Adrenal gland (tissue), 12 donors: ENCODE measurements around the gene STAT6. TPM values are rescaled to one million over a fixed set of nuclear protein-coding genes. Genes with fewer than 3 reads are reported as not detected.
A peak's percentile ranks its signal among the peaks of the same experiment; 100 is the strongest.

ENCODE experiments used
- DNase-seq, 7 donors: peaks; one replicate each; pipeline ENCODE4 v3.0.0-alpha.2; 2019 to 2020
- H3K27ac ChIP-seq, 5 donors: fragments of 200-600 bp; sonication (generic) in 4 of 5; 1 replicate in 3 of 5; 2 replicates in 2 of 5; pipeline versions ENCODE4 v1.5.1 to v1.8.0; 2016 to 2020; ENCODE audit warnings: mild to moderate bottlenecking in 1 of 5
- H3K27me3 ChIP-seq: fragments of 200-600 bp; 2 replicates; pipeline ENCODE4 v1.8.0; 2021
- H3K36me3 ChIP-seq, 2 donors: fragments of 200-600 bp; replicated peaks in 1 of 2; 1 replicate in 1 of 2; 2 replicates in 1 of 2; pipeline versions ENCODE4 v1.5.1 to v1.8.0; 2018 to 2022
- H3K4me1 ChIP-seq, 2 donors: fragments of 200-600 bp; replicated peaks in 1 of 2; 1 replicate in 1 of 2; 2 replicates in 1 of 2; pipeline versions ENCODE4 v1.5.1 to v1.8.0; 2018 to 2021
- H3K4me3 ChIP-seq, 4 donors: fragments of 200-600 bp; sonication (generic) in 3 of 4; one replicate each; pipeline ENCODE4 v1.5.1; 2016 to 2018
- H3K9me3 ChIP-seq, 3 donors: fragments of 200-600 bp; sonication (generic) in 1 of 3; replicated peaks in 1 of 3; 1 replicate in 2 of 3; 2 replicates in 1 of 3; pipeline versions ENCODE4 v1.5.1 to v1.8.0; 2016 to 2021
- POLR2A ChIP-seq, 2 donors: fragments of 450-650 bp; IDR thresholded peaks; one replicate each; pipeline ENCODE4 v1.6.1; 2017; ENCODE audit warnings: antibody characterized with exemption in 2 of 2, mild to moderate bottlenecking in 2 of 2, moderate library complexity in 1 of 2
- WGBS, 4 donors: extraction: QIAGEN DNeasy Blood & Tissue Kit in 2 of 4; methylation state at CpG; one replicate each; pipeline versions ENCODE4 v1.1.5 to v1.1.7; 2013 to 2017; 5-methylcytosine and 5-hydroxymethylcytosine counted together
- intact Hi-C, 2 donors: fragments of 100-400 bp; cut with DNase I; formaldehyde crosslinking; loops; one replicate each; pipeline versions ENCODE4 v1.14.1 to v1.15.0; 2022 to 2023
- polyA plus RNA-seq, 3 donors: library from polyadenylated mRNA; stranded (reverse); fragments of 200-250 nt in 2 of 3; fragments of 350-450 nt in 1 of 3; fragmentation: Illumina TruSeq in 1 of 3; extraction: RNeasy Lipid Tissue Mini Kit (QIAGEN cat#74804) in 1 of 3; gene quantifications; one replicate each; pipeline ENCODE4 v1.2.3, GENCODE V29; 2013 to 2014
- total RNA-seq, 9 donors: library from RNA; depleted of rRNA in 4 of 9; stranded (reverse); fragments of >200 nt in 4 of 9; fragments of 120-200 nt in 1 of 9; fragmentation: NEBNext Ultra II Directional in 1 of 9; extraction: Animal tissue kit (Norgen Biotek cat#: 25700) in 1 of 9; gene quantifications; one replicate each; pipeline versions ENCODE4 v1.1.0 to v1.2.4, GENCODE V29; 2013 to 2023
- TF ChIP-seq, protein P1 (sequence below), 6 experiments: fragments of 450-650 bp in 4 of 6; fragments of 200-600 bp in 2 of 6; sonication (generic) in 1 of 6; IDR thresholded peaks; 1 replicate in 5 of 6; 2 replicates in 1 of 6; pipeline versions ENCODE4 v1.5.1 to v1.8.0; 2016 to 2021; ENCODE audit warnings: antibody characterized with exemption in 6 of 6, mild to moderate bottlenecking in 2 of 6, moderate library complexity in 1 of 6
- donor health status: healthy with polysubstance abuse.
- donor health status: Bipolar disorder and iron deficiency.
- donor health status: DM: yes; HTN: yes; CAD: no.
- donor health status: DM: no; HTN: no; CAD: no.
- donor health status: DM: no; HTN: no; CAD: no.
- donor health status: DM: yes; HTN: yes; CAD: no.

Gene STAT6
- total and polyA plus RNA-seq, 12 donors = 71.9 to 321 (median 155) TPM

DNA sequence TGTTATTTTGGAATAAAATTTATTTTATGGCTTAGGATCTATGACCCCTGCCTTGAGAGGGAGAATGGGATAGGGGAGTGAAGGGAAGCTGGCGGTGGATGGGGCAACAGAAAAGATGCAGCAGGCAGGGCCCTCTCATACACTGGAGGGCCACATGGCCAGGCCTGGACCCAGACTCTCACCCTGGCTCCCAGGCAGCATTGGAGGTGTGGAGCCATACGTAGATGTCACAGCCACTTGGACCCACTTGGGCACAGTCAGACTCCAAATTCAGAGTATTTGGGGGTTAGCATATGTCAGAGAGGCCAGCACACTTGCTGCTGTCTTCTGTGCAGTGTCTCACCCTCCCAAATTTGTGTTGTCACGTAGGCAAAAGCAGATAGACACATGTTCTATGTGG lies 15.7 kb downstream of the STAT6 start:
- Histone ChIP-seq H3K4me3 (no peak overlapping the region), H3K27me3 (no peaks in the 10 kb centered on the region), H3K27ac (peak overlapping the region in 1 of 5 donors; percentile 50), H3K9me3 (no peaks in the 10 kb centered on the region), H3K4me1 (peaks cover 8 to 37% of the 10 kb centered on the region in 2 donors), H3K36me3 (peaks cover 0 to 86% of the 10 kb centered on the region in 2 donors)
- intact Hi-C loops = no loop called here
- peak in 2 of 7 donors; percentile 9 to 23 for DNase-seq
- 83 to 100% (median 92%) methylated on average over 3 of the region's 3 CpGs for WGBS, 4 donors
- TF ChIP-seq, protein P1, sequence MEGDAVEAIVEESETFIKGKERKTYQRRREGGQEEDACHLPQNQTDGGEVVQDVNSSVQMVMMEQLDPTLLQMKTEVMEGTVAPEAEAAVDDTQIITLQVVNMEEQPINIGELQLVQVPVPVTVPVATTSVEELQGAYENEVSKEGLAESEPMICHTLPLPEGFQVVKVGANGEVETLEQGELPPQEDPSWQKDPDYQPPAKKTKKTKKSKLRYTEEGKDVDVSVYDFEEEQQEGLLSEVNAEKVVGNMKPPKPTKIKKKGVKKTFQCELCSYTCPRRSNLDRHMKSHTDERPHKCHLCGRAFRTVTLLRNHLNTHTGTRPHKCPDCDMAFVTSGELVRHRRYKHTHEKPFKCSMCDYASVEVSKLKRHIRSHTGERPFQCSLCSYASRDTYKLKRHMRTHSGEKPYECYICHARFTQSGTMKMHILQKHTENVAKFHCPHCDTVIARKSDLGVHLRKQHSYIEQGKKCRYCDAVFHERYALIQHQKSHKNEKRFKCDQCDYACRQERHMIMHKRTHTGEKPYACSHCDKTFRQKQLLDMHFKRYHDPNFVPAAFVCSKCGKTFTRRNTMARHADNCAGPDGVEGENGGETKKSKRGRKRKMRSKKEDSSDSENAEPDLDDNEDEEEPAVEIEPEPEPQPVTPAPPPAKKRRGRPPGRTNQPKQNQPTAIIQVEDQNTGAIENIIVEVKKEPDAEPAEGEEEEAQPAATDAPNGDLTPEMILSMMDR (IDR thresholded peaks at IDR 0.05) = no peak
- no peak for TF ChIP-seq POLR2A (IDR thresholded peaks at IDR 0.05)

GRCh38 chr12:57094208-57095160 lies 16.7 kb downstream of the STAT6 start:
- H3K27me3 ChIP-seq = no peaks in the 10 kb centered on the region
- peak in 1 of 2 donors; percentile 3 for TF ChIP-seq POLR2A (IDR thresholded peaks at IDR 0.05)
- TF ChIP-seq, protein P1 (IDR thresholded peaks at IDR 0.05) = no peak
- intact Hi-C loops = no loop called here
- WGBS, 4 donors = 46 to 53% (median 49%) methylated on average over 9 to 15 of the region's 15 CpGs
- H3K4me1 ChIP-seq = peaks cover 8 to 43% of the 10 kb centered on the region in 2 donors
- peak overlapping the region in 3 of 5 donors; percentile 47 to 73 (median 61) for H3K27ac ChIP-seq
- peaks cover 0 to 77% of the 10 kb centered on the region in 2 donors for H3K36me3 ChIP-seq
- no peak overlapping the region for H3K4me3 ChIP-seq
- DNase-seq = peak in 3 of 7 donors; percentile 13 to 54 (median 30)
- no peaks in the 10 kb centered on the region for H3K9me3 ChIP-seq

- peaks cover 0 to 68% of the 10 kb centered on the region in 2 donors for H3K36me3 ChIP-seq
- peak; percentile 63 to 89 (median 72) for DNase-seq
- H3K9me3 ChIP-seq = no peaks in the 10 kb centered on the region
- peaks cover 8 to 43% of the 10 kb centered on the region in 2 donors for H3K4me1 ChIP-seq
- no peaks in the 10 kb centered on the region for H3K27me3 ChIP-seq
- no peak overlapping the region for H3K4me3 ChIP-seq
- 14 to 40% (median 39%) methylated on average over 10 to 24 of the region's 24 CpGs for WGBS, 4 donors
- TF ChIP-seq, protein P1 (IDR thresholded peaks at IDR 0.05) = peak; percentile 16 to 54 (median 38)
- no peak for TF ChIP-seq POLR2A (IDR thresholded peaks at IDR 0.05)
- peak overlapping the region in 3 of 5 donors; percentile 47 to 73 (median 61) for H3K27ac ChIP-seq
- intact Hi-C loops = no loop called here
Measured at GRCh38 chr12:57093415-57094207, 17.6 kb downstream of the STAT6 start.
